ENCODE results near the gene MAEA.
"Not testable (repeated sequence)": the region's sequence is repeated elsewhere in the genome, so short reads cannot be mapped to it uniquely, and the experiment has no call there.

The MAEA gene

GRCh38 chr4:1364217-1364616 is 74.5 kb downstream of the MAEA start:
- no peak for DNase-seq

- no peak for DNase-seq
Observed at GRCh38 chr4:1364748-1365147, 75.1 kb downstream of the MAEA start.

GRCh38 chr4:1365271-1366178 is 75.8 kb downstream of the MAEA start:
- no peak for DNase-seq

GRCh38 chr4:1366371-1367229 is 76.9 kb downstream of the MAEA start:
- no peak for DNase-seq

GRCh38 chr4:1367230-1367935 is 77.7 kb downstream of the MAEA start:
- no peak for DNase-seq

GRCh38 chr4:1367936-1368289 is 78.2 kb downstream of the MAEA start:
- no peak for DNase-seq

GRCh38 chr4:1368421-1369090 is 78.9 kb downstream of the MAEA start:
- no peak for DNase-seq

GRCh38 chr4:1369091-1369450 is 79.4 kb downstream of the MAEA start:
- DNase-seq: no peak

GRCh38 chr4:1369479-1370079 is 79.9 kb downstream of the MAEA start:
- DNase-seq: no peak

GRCh38 chr4:1370321-1371124 is 80.8 kb downstream of the MAEA start:
- no peak for DNase-seq

GRCh38 chr4:1371176-1372165 is 81.8 kb downstream of the MAEA start:
- peak in 1 of 56 donors; percentile 13 for DNase-seq

GRCh38 chr4:1372576-1372975 is 82.9 kb downstream of the MAEA start:
- DNase-seq: not testable (repeated sequence)

GRCh38 chr4:1373892-1374705 is 84.4 kb downstream of the MAEA start:
- DNase-seq: no peak

GRCh38 chr4:1374706-1375045 is 85.0 kb downstream of the MAEA start:
- no peak for DNase-seq

- no peak for DNase-seq
Observed at GRCh38 chr4:1375051-1375721, 85.5 kb downstream of the MAEA start.

GRCh38 chr4:1375761-1376322 is 86.2 kb downstream of the MAEA start:
- no peak for DNase-seq

- no peak for DNase-seq
Observed at GRCh38 chr4:1376391-1376840, 86.7 kb downstream of the MAEA start.
